BJ (cell line): ENCODE results near the gene PRKCA. TPM values are rescaled to one million over a fixed set of nuclear protein-coding genes. Genes with fewer than 3 reads are reported as not detected.

Experiments used
- CTCF ChIA-PET: fragments of 350-600 bp; formaldehyde crosslinking; extraction: SDS; loops from one replicate; lab custom pipeline; 2021; ENCODE audit warnings: antibody characterized with exemption, inconsistent platforms; lab: Yijun Ruan, JAX
- POLR2A ChIA-PET: fragments of 300-600 bp; sonication (Branson Sonifier 250); formaldehyde crosslinking; extraction: SDS; loops from one replicate; lab custom pipeline; 2021; ENCODE audit warnings: antibody characterized with exemption; lab: Charles Lee
- DNase-seq: peaks from one replicate; pipeline ENCODE4 v3.0.0-alpha.2; 2011; ENCODE audit warnings: low read depth
- H3K27me3 ChIP-seq: 2 replicates; pipeline ENCODE4 v1.6.0; 2011; ENCODE audit warnings: low read length; ENCODE audit not compliant: control insufficient read depth, insufficient read depth
- H3K36me3 ChIP-seq: 2 replicates; pipeline ENCODE4 v1.5.1; 2011; ENCODE audit warnings: low read length; ENCODE audit not compliant: control insufficient read depth, insufficient read depth
- H3K4me3 ChIP-seq: 2 replicates; pipeline ENCODE4 v1.5.1; 2011; ENCODE audit warnings: low read depth, mild to moderate bottlenecking, control low read depth, low read length
- polyA plus RNA-seq: library from polyadenylated mRNA; depleted of rRNA; stranded (reverse); fragments of >200 nt; gene quantifications from 2 replicates; pipeline ENCODE4 v1.2.3, GENCODE V29; 2011
- TF ChIP-seq, protein P1 (sequence below): IDR thresholded peaks from 2 replicates; pipeline ENCODE4 v1.5.1; 2011; ENCODE audit warnings: low read depth, mild to moderate bottlenecking, control low read depth, inconsistent platforms, low read length, moderate library complexity; ENCODE audit not compliant: insufficient read depth

The PRKCA gene
- polyA plus RNA-seq, 1 experiment = 38.7 TPM

DNA sequence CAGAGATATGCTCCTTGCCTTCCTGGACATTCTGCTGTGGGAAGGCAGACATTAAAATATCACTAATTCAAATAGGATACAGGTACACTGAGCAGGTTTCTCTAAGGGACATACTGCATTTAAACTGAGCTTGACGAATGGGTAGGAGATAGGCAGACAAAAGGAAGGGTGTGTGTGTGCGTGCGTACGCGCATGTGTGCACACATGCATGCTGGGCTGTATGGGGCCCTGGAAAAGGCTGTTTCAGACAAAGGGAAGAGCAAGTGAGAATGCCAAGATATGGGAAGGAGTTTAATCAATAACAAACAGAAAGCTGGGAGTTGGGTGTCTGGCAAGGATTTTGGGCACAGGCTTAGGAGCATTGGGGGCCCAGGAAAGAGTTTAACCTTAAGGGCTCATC lies 196.2 kb downstream of the PRKCA start:
- no peak for DNase-seq
- ChIA-PET POLR2A (no interaction called here), CTCF (interaction anchor here (0.7 kb wide), 1 partner anchor 152 kb away, joined by 3 read pairs; no protein-coding TSS in a partner anchor)
- TF ChIP-seq, protein P1, sequence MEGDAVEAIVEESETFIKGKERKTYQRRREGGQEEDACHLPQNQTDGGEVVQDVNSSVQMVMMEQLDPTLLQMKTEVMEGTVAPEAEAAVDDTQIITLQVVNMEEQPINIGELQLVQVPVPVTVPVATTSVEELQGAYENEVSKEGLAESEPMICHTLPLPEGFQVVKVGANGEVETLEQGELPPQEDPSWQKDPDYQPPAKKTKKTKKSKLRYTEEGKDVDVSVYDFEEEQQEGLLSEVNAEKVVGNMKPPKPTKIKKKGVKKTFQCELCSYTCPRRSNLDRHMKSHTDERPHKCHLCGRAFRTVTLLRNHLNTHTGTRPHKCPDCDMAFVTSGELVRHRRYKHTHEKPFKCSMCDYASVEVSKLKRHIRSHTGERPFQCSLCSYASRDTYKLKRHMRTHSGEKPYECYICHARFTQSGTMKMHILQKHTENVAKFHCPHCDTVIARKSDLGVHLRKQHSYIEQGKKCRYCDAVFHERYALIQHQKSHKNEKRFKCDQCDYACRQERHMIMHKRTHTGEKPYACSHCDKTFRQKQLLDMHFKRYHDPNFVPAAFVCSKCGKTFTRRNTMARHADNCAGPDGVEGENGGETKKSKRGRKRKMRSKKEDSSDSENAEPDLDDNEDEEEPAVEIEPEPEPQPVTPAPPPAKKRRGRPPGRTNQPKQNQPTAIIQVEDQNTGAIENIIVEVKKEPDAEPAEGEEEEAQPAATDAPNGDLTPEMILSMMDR = no peak
- no peak overlapping the region for H3K4me3 ChIP-seq
- H3K27me3 ChIP-seq = no peaks in the 10 kb centered on the region
- peaks cover 2% of the 10 kb centered on the region; the same call in 1 of the 2 replicates for H3K36me3 ChIP-seq

DNA sequence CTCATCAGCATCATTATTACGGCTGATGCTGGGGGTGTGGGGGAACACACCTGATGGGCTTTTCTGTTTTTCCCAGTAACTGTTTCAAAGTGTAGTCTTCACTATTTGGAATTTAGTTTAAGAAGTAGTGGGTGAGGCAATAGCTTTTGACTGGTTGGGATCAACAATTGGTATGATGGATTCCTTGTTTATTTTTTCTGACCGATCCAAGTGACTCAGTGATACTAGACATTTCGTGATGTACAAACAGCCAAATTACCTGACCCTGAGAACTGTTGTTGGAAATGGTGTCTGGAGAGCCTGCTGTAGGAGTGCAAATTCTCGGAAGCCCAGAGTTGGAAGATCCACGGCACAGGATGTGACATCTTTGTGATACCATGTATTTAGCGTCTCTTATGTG lies 204.2 kb downstream of the PRKCA start:
- no peaks in the 10 kb centered on the region for H3K36me3 ChIP-seq
- CTCF ChIA-PET = interaction anchor here (1.2 kb wide), 1 partner anchor 15 kb away, joined by 4 read pairs; no protein-coding TSS in a partner anchor
- H3K27me3 ChIP-seq = no peaks in the 10 kb centered on the region
- no peak for DNase-seq
- POLR2A ChIA-PET = no interaction called here
- TF ChIP-seq, protein P1 = no peak
- H3K4me3 ChIP-seq = no peak overlapping the region

DNA sequence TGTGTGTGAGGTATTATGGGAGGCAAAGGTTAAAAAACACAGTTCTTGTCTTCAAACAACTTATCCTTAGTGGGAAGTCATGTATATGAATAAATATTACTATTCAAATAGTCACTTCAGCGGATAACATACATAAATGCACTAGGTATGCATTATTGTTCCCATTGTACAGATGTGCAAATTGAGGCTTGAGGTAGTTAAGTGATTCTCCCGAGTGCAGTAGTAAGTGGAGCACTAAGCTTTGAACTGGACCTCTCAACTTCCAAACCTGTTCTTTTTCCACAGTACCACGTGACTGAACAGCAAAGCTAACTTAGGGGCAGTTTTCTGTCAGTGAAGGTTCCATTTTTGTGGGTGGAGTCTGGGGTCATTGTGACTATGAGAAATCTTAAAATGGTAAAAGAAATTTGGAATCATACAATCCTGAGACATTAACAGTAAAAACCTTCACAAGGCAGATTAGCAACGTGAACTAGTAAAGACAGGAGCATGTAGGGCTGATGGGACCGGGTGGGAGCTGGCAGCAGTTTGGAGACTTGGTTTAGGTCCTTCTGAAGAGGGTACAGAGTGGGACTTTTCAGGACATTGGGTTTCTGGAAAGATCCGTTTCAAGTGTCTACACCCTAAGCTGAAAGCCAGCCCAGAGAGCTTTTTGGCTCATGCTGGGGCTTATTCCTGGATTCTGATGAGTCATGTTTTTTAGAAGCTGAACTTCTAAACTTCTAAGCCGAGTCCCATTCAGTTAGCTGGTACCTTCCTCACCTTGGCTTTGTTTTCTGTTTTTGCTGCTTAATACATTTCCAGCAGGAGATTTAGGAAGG lies 204.9 kb downstream of the PRKCA start:
- TF ChIP-seq, protein P1 = no peak
- Histone ChIP-seq H3K4me3 (no peak overlapping the region), H3K36me3 (no peaks in the 10 kb centered on the region), H3K27me3 (no peaks in the 10 kb centered on the region)
- CTCF ChIA-PET = interaction anchor here (0.9 to 1.2 kb wide), 2 partner anchors 12 to 15 kb away, joined by 3 to 4 read pairs; no protein-coding TSS in a partner anchor
- POLR2A ChIA-PET = interaction anchor here (0.9 kb wide), 1 partner anchor 76 kb away, joined by 3 read pairs; no protein-coding TSS in a partner anchor
- no peak for DNase-seq

DNA sequence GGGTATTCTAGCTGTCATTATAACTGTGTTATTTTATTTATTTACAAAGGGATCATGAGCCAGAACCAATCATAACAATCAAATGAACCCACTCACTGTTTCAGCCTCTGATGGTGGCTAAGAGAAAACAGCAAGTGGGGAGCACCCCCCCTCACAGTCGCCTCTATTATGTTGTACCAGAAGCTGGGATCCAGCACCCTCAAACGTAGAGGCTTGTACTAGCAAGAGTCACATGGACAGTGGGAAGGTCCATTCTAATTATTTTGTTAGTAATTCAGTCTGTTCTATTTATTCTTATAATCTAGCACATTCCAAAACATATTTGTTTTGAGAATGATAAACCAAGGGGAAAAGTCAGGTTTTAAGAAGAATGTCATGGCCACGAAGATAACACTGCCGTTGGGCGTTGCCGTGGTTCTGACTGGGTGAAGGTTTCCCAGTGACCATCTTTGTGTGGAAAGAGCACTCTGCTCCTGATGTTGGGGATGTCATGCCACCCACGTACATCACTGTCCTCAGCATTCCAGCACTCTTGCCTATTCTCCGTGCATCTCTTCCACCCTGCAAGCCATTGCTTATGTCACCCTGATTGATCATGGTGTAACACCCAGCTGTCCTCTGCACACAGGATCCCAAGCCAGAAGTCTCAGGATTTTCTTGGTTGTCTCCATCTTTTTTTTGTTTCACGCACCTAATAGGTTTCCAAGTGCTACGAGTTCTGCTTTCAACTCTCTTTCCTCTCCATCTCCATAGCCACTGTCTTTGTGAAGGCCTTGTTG lies 205.8 kb downstream of the PRKCA start:
- ChIA-PET POLR2A (interaction anchor here (0.9 kb wide), 1 partner anchor 77 kb away, joined by 3 read pairs; no protein-coding TSS in a partner anchor), CTCF (interaction anchor here (0.9 to 1.2 kb wide), 2 partner anchors 11 to 16 kb away, joined by 3 to 4 read pairs; no protein-coding TSS in a partner anchor)
- H3K36me3 ChIP-seq = no peaks in the 10 kb centered on the region
- TF ChIP-seq, protein P1 = no peak
- no peaks in the 10 kb centered on the region for H3K27me3 ChIP-seq
- H3K4me3 ChIP-seq = no peak overlapping the region
- DNase-seq = no peak
